WTC11 (cell line): ENCODE data around the gene ZBTB22. TPM values are rescaled to one million over a fixed set of nuclear protein-coding genes. Genes with fewer than 3 reads are reported as not detected.
A peak's percentile ranks its signal among the peaks of the same experiment; 100 is the strongest.

Experiments
- ATAC-seq: fragments of 200-7000 bp; cut with Tn5 transposase; 2 replicates; pipeline ENCODE4 v1.10.0; 2021; ENCODE audit warnings: mild to moderate bottlenecking, moderate library complexity
- CTCF ChIA-PET: fragments of 300-600 bp; sonication (Branson Sonifier 250); formaldehyde crosslinking; loops from one replicate; lab custom pipeline; 2021; ENCODE audit warnings: antibody characterized with exemption; lab: Charles Lee
- POLR2A ChIA-PET: fragments of 350-600 bp; sonication (Branson Sonifier 250); formaldehyde crosslinking; loops from one replicate; lab custom pipeline; 2021; ENCODE audit warnings: antibody characterized with exemption; lab: Charles Lee
- DNase-seq: peaks from one replicate; pipeline ENCODE4 v3.0.0; 2021; ENCODE audit warnings: low spot score
- H3K27ac Mint-ChIP-seq: 2 replicates; pipeline ENCODE4 v1.8.0; 2021; ENCODE audit warnings: mixed read lengths
- H3K27me3 Mint-ChIP-seq: 2 replicates; pipeline ENCODE4 v1.8.0; 2021; ENCODE audit warnings: low read depth, mild to moderate bottlenecking, moderate library complexity, mixed read lengths
- H3K36me3 Mint-ChIP-seq: 2 replicates; pipeline ENCODE4 v1.8.0; 2021; ENCODE audit warnings: mixed read lengths
- H3K4me1 Mint-ChIP-seq: 2 replicates; pipeline ENCODE4 v1.8.0; 2022; ENCODE audit warnings: mixed read lengths
- H3K4me3 Mint-ChIP-seq: 2 replicates; pipeline ENCODE4 v1.8.0; 2021; ENCODE audit warnings: mild to moderate bottlenecking, moderate library complexity, mixed read lengths
- H3K9me3 Mint-ChIP-seq: 2 replicates; pipeline ENCODE4 v1.8.0; 2021; ENCODE audit warnings: mixed read lengths
- CREM ChIP-seq: sonication (generic); formaldehyde crosslinking; IDR thresholded peaks from 2 replicates; pipeline ENCODE4 v1.8.1; 2022; ENCODE audit warnings: mild to moderate bottlenecking, missing genetic modification reagents, moderate library complexity
- FOXP1 ChIP-seq: sonication (generic); formaldehyde crosslinking; IDR thresholded peaks from 2 replicates; pipeline ENCODE4 v1.8.0; 2022; ENCODE audit warnings: missing genetic modification reagents, mild to moderate bottlenecking, moderate library complexity, borderline replicate concordance
- GRHL2 ChIP-seq: fragments of 250-450 bp; sonication (Bioruptor Pico); IDR thresholded peaks from 2 replicates; pipeline ENCODE4 v1.8.0; 2022; ENCODE audit warnings: mild to moderate bottlenecking, moderate library complexity; ENCODE audit not compliant: insufficient replicate concordance, severe bottlenecking
- KAT7 ChIP-seq: sonication (generic); formaldehyde crosslinking; IDR thresholded peaks from 2 replicates; pipeline ENCODE4 v1.8.1; 2023; ENCODE audit warnings: missing genetic modification reagents, mild to moderate bottlenecking, borderline replicate concordance
- MXD4 ChIP-seq: fragments of 250-450 bp; sonication (Bioruptor Pico); IDR thresholded peaks from 2 replicates; pipeline ENCODE4 v1.8.0; 2021; ENCODE audit warnings: mild to moderate bottlenecking, moderate library complexity, borderline replicate concordance
- NFE2L1 ChIP-seq: sonication (generic); formaldehyde crosslinking; IDR thresholded peaks from 2 replicates; pipeline ENCODE4 v1.8.1; 2023; ENCODE audit warnings: missing genetic modification reagents
- OVOL2 ChIP-seq: fragments of 250-450 bp; sonication (Bioruptor Pico); IDR thresholded peaks from 2 replicates; pipeline ENCODE4 v1.9.0; 2021; ENCODE audit warnings: mild to moderate bottlenecking, borderline replicate concordance
- SOX15 ChIP-seq: fragments of 250-450 bp; sonication (Bioruptor Pico); IDR thresholded peaks from 2 replicates; pipeline ENCODE4 v1.9.0; 2021; ENCODE audit warnings: mild to moderate bottlenecking
- TP53 ChIP-seq: sonication (generic); formaldehyde crosslinking; IDR thresholded peaks from 2 replicates; pipeline ENCODE4 v1.8.1; 2023; ENCODE audit warnings: mild to moderate bottlenecking, missing genetic modification reagents
- ZNF219 ChIP-seq: sonication (generic); formaldehyde crosslinking; IDR thresholded peaks from 2 replicates; pipeline ENCODE4 v1.8.0; 2023; ENCODE audit warnings: missing genetic modification reagents, mild to moderate bottlenecking, borderline replicate concordance
- total RNA-seq: library from RNA; stranded (reverse); gene quantifications from 3 replicates; pipeline ENCODE4 v1.2.3, GENCODE V29; 2021
- TF ChIP-seq, protein P1 (sequence below): fragments of 250-450 bp; sonication (Bioruptor Pico); IDR thresholded peaks from 2 replicates; pipeline ENCODE4 v2.1.2; 2022; ENCODE audit warnings: mild to moderate bottlenecking, moderate library complexity
- TF ChIP-seq, protein P2 (sequence below): sonication (generic); formaldehyde crosslinking; conservative IDR thresholded peaks from 2 replicates; pipeline ENCODE4 v1.8.1; 2023; ENCODE audit warnings: mild to moderate bottlenecking, low read depth, missing genetic modification reagents, moderate library complexity
- TF ChIP-seq, protein P3 (sequence below): sonication (generic); formaldehyde crosslinking; IDR thresholded peaks from 2 replicates; pipeline ENCODE4 v1.8.1; 2022; ENCODE audit warnings: low read depth, missing genetic modification reagents, borderline replicate concordance
- TF ChIP-seq, protein P4 (sequence below): sonication (generic); formaldehyde crosslinking; IDR thresholded peaks from 2 replicates; pipeline ENCODE4 v1.8.0; 2022; ENCODE audit warnings: mild to moderate bottlenecking, missing genetic modification reagents
- TF ChIP-seq, protein P5 (sequence below): sonication (generic); formaldehyde crosslinking; IDR thresholded peaks from 2 replicates; pipeline ENCODE4 v1.8.0; 2022; ENCODE audit warnings: missing genetic modification reagents

ZBTB22 gene
- total RNA-seq, 1 experiment from 2014 or later: 11.6 TPM

DNA sequence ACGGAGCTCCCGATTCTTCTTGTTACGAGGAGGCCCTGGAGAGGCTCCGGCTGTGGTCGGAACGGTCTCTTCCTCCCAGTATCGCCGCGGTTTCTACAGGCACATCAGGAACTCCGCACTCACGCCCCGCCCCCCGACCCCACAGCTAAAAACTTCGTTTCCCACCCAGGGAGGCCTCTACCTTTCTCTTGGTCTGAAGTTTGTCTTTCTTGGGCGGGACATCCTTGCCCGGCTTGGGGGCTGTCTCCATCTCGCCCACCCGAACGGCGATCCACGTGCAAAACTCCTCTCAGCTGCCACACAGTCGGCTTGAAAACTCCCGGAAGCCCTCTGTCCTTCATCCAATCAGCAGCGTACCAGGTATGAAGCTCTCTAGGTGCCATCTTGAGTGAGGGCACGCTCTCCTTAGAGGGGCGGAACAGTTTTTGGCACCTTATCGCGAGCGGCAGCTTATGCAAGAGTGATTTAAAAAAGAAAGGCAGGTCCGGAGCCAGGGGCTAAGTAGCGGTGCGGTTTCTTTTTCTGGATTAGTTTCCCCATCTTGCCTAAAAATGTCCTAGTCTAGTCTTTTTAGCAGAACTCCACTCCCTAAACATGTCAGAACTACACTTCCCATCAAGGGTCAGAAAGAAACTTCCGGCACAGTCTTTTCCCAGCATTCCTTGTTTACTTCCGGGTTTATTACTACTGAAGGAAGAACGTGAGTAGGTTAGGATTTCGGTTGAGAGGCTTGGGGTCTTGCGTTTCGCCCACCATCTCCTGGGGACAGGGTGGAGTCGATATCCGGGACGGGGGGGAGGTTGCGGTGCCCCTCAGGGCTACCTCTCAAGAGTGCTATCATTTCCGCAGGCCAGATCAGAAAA is 28.4 kb downstream of the ZBTB22 start, which contains the start of the genes PFDN6 and WDR46 (continued):
- no peak for TF ChIP-seq MXD4 (CRISPR knock-in tag)
- TF ChIP-seq TP53: no peak

DNA sequence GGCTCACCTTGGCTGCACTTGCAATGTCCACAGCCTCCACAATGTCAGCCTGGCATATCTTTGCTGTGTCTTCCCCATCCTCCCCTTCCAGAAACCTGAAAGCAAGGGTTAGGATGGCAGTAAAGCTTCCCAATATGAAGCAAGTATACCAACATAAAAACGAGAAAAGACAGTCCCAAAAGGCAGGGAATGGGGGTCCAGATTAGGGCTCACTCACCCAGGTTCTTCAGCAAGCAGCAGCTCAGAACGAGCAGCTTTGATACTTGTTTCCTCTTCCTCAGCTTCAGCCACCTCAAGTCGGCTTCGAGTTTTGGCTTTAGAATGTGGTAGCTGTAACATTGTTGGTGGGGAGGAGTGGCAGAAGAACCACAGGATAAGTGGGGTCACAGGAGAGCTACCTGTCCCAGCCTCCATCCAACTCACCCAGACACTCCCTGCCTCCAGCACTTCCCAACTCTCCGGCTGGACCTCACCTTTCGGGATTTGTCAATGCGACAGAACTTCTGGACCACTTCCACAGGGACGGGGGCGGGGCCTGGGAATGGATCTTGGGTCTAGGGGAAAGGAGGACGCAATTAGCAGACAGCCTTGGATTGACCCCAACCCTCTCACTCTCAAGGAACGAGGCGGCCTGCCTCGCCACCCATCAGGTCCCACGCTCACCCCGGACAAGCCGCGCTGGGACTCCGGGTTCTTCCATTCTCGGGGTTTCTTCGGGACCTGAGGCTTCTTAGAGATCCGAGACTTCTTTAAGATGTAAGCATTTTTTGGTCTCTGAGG is 29.2 kb downstream of the ZBTB22 start:
- H3K27me3 Mint-ChIP-seq: no peaks in the 10 kb centered on the region
- H3K27ac Mint-ChIP-seq: peak overlapping the region; percentile 57; the same call in 1 of the 2 replicates
- H3K36me3 Mint-ChIP-seq: peaks cover 38% of the 10 kb centered on the region

DNA sequence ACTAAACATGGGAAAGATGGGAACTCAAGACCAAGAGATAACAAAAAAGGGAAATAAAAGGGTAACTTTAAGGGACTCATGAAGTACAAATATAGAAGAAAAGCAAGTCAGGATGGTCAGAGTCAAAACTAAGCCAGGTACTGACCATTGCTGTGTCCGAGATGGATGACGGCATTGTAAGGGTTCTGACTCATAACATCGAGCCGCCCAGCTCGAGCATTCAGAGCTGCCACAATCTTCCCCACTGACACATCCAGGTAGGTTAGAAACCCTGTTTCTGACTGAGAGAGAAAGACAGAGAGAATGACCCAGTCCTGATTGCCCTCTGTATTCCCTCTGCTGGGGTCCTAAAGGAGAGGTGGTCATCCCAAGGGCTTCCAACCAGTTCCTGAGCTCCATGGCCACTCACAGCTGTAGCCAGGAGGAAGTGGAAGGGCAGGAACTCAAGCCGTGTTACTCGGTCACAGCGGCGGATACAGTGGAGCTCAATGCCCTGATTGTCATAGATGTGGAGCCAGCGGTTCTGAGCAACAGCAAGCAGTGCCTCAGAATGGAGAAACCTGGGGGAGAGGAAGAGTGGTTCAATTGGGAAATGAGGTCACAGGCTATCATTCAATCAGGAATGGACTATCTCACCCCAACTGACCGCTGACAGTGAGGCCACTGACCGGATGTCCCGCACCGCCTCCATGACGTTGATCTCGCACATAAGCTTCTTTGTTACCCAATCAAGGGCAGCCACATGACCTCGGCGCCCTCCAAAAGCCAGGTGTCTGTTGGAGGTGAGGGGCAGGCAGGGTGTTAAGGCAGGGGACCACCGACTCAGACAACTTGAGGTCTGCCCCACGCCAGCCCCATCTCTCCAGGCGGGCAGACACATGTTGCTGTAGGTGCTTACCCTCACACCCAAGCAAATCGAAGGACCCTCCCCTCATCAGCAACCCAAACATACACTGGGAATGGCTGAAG is 30.3 kb downstream of the ZBTB22 start:
- Mint-ChIP-seq H3K27ac (no peak overlapping the region), H3K4me3 (peak overlapping the region; percentile 99), H3K9me3 (no peaks in the 10 kb centered on the region), H3K4me1 (peaks cover 22% of the 10 kb centered on the region), H3K27me3 (no peaks in the 10 kb centered on the region), H3K36me3 (peaks cover 33% of the 10 kb centered on the region)
- DNase-seq (no peak), ATAC-seq (no peak)
- CTCF ChIA-PET: interaction anchor here (1.2 kb wide), 1 partner anchor 12 kb away, joined by 3 read pairs; no protein-coding TSS in a partner anchor
- POLR2A ChIA-PET: interaction anchor here (3.6 kb wide), 1 partner anchor 10 kb away, joined by 27 read pairs; the partner anchor contains the start of gene B3GALT4
- TF ChIP-seq, protein P1, sequence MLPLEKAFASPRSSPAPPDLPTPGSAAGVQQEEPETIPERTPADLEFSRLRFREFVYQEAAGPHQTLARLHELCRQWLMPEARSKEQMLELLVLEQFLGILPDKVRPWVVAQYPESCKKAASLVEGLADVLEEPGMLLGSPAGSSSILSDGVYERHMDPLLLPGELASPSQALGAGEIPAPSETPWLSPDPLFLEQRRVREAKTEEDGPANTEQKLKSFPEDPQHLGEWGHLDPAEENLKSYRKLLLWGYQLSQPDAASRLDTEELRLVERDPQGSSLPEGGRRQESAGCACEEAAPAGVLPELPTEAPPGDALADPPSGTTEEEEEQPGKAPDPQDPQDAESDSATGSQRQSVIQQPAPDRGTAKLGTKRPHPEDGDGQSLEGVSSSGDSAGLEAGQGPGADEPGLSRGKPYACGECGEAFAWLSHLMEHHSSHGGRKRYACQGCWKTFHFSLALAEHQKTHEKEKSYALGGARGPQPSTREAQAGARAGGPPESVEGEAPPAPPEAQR (CRISPR knock-in tag): no peak
- TF ChIP-seq KAT7 (CRISPR knock-in tag) (no peak), FOXP1 (no peak), SOX15 (CRISPR knock-in tag) (no peak), NFE2L1 (CRISPR knock-in tag) (no peak), OVOL2 (CRISPR knock-in tag) (no peak)
- TF ChIP-seq, protein P2, sequence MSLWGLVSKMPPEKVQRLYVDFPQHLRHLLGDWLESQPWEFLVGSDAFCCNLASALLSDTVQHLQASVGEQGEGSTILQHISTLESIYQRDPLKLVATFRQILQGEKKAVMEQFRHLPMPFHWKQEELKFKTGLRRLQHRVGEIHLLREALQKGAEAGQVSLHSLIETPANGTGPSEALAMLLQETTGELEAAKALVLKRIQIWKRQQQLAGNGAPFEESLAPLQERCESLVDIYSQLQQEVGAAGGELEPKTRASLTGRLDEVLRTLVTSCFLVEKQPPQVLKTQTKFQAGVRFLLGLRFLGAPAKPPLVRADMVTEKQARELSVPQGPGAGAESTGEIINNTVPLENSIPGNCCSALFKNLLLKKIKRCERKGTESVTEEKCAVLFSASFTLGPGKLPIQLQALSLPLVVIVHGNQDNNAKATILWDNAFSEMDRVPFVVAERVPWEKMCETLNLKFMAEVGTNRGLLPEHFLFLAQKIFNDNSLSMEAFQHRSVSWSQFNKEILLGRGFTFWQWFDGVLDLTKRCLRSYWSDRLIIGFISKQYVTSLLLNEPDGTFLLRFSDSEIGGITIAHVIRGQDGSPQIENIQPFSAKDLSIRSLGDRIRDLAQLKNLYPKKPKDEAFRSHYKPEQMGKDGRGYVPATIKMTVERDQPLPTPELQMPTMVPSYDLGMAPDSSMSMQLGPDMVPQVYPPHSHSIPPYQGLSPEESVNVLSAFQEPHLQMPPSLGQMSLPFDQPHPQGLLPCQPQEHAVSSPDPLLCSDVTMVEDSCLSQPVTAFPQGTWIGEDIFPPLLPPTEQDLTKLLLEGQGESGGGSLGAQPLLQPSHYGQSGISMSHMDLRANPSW (CRISPR knock-in tag): no peak
- TF ChIP-seq, protein P3, sequence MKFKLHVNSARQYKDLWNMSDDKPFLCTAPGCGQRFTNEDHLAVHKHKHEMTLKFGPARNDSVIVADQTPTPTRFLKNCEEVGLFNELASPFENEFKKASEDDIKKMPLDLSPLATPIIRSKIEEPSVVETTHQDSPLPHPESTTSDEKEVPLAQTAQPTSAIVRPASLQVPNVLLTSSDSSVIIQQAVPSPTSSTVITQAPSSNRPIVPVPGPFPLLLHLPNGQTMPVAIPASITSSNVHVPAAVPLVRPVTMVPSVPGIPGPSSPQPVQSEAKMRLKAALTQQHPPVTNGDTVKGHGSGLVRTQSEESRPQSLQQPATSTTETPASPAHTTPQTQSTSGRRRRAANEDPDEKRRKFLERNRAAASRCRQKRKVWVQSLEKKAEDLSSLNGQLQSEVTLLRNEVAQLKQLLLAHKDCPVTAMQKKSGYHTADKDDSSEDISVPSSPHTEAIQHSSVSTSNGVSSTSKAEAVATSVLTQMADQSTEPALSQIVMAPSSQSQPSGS: no peak

More for the DNA sequence above, 29.2 kb downstream of the ZBTB22 start:
- H3K4me3 Mint-ChIP-seq: peak overlapping the region; percentile 99
- no peaks in the 10 kb centered on the region for H3K9me3 Mint-ChIP-seq
- CTCF ChIA-PET: interaction anchor here (0.5 to 3.3 kb wide), 8 partner anchors 10 to 130 kb away, joined by 3 to 36 read pairs (median 4); partner anchors contain the start of genes B3GALT4, CUTA, RGL2 and ZBTB22
- H3K4me1 Mint-ChIP-seq: peaks cover 22% of the 10 kb centered on the region
- TF ChIP-seq ZNF219 (CRISPR knock-in tag) (no peak), CREM (CRISPR knock-in tag) (no peak), GRHL2 (CRISPR knock-in tag) (no peak)
- TF ChIP-seq, protein P4, sequence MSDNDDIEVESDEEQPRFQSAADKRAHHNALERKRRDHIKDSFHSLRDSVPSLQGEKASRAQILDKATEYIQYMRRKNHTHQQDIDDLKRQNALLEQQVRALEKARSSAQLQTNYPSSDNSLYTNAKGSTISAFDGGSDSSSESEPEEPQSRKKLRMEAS (CRISPR knock-in tag): peak; percentile 32; the same call in 1 of the 2 replicates
- TF ChIP-seq, protein P5, sequence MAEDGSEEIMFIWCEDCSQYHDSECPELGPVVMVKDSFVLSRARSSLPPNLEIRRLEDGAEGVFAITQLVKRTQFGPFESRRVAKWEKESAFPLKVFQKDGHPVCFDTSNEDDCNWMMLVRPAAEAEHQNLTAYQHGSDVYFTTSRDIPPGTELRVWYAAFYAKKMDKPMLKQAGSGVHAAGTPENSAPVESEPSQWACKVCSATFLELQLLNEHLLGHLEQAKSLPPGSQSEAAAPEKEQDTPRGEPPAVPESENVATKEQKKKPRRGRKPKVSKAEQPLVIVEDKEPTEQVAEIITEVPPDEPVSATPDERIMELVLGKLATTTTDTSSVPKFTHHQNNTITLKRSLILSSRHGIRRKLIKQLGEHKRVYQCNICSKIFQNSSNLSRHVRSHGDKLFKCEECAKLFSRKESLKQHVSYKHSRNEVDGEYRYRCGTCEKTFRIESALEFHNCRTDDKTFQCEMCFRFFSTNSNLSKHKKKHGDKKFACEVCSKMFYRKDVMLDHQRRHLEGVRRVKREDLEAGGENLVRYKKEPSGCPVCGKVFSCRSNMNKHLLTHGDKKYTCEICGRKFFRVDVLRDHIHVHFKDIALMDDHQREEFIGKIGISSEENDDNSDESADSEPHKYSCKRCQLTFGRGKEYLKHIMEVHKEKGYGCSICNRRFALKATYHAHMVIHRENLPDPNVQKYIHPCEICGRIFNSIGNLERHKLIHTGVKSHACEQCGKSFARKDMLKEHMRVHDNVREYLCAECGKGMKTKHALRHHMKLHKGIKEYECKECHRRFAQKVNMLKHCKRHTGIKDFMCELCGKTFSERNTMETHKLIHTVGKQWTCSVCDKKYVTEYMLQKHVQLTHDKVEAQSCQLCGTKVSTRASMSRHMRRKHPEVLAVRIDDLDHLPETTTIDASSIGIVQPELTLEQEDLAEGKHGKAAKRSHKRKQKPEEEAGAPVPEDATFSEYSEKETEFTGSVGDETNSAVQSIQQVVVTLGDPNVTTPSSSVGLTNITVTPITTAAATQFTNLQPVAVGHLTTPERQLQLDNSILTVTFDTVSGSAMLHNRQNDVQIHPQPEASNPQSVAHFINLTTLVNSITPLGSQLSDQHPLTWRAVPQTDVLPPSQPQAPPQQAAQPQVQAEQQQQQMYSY (CRISPR knock-in tag): no peak
- TF ChIP-seq, all 79 proteins: peak for 1
- POLR2A ChIA-PET: interaction anchor here (1.6 to 3.6 kb wide), 4 partner anchors 9 to 143 kb away, joined by 4 to 27 read pairs (median 7); partner anchors contain the start of genes B3GALT4, RPS18 and VPS52
- DNase-seq (no peak), ATAC-seq (no peak)
